IPS-11a (cell line): Measurements from ENCODE around the gene NTN3.
A peak's percentile ranks its signal among the peaks of the same experiment; 100 is the strongest.

Experiments
- H3K4me3 ChIP-seq: one replicate; pipeline ENCODE4 v1.5.1; 2013; ENCODE audit warnings: low read depth, low read length, control low read depth

The NTN3 gene

DNA sequence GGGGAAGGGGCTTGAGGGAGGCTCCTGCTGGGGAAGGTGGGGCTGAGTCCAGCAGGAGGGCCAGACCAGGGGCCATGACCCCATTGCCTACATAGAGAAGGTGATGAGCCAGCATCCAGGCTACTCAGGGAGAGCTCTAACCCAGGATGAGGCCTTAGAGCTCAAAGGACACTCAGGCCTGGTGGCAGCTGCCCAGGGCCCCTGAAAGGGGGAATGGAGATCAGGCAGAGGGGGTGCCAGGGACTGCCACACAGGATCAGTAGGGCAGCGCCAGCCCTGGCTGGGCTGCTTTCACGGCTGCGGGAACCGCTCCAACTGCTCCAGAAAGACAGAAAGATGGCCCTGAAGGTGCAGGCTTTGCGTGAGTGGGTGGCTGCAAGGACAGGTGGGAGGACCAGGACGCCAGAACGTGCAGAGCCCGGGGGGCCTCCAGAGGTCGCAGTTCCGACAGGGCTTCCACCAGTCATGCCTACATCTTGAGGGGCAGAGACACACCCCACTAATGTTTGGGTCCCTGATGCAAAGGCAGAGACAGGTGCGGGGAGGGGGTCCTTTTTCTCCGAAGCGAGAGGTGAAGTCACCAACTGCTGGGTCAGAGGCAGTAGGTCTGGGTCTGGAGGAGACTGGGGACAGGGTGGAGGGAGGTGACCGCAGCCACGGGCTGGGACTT lies 41.8 kb downstream of the NTN3 start:
- H3K4me3 ChIP-seq: peak overlapping the region; percentile 77

DNA sequence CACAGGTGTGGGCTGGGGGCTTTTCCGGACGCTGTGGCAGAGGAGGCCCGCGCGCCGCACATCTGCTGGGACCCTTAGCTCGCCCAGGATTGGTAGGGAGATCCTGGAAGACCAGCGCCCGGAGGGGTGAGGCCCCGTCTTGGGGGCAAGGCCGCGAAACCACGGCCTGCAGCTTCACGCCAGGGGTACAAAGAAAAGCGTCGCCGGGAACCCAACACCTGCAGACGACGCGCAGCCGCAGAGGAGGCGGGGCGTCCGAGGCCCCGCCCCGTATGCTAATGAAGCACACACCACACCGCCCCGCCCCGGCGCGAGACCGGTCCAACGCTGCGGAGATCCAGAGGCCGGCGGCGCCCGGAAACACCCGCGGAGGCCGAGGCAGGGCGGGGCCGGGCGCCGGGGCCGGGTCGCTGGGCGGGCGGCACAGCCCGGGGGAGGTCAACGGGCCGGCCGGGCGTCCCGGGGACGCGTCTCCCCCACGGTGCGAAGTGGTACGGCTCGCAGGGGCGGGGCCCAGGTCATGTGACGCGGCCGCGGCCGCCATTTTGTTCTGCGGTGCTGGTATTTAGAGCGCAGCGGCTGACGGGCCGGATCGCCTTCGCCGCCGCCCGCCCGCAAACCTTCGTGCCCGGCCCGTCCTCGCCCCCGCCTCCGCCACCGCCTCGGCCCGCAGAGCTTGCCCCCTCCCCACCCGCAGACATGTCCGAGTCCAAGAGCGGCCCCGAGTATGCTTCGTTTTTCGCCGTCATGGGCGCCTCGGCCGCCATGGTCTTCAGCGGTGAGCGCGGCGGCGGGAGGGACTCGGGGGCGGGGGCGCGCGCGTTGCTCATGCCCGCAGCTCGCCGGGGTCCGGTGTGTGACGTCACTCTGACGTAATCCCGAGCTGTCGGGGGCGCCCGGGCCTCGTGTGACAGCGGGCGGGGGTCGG lies 42.6 kb downstream of the NTN3 start, which contains the start of gene ATP6V0C:
Gene ATP6V0C, plus strand, starts transcription at position 548 of the 928 bp plus-strand sequence. Its CDS starts 152 bp downstream, at position 700.
- peak within 1 kb of the TSS; percentile 77 for H3K4me3 ChIP-seq

DNA sequence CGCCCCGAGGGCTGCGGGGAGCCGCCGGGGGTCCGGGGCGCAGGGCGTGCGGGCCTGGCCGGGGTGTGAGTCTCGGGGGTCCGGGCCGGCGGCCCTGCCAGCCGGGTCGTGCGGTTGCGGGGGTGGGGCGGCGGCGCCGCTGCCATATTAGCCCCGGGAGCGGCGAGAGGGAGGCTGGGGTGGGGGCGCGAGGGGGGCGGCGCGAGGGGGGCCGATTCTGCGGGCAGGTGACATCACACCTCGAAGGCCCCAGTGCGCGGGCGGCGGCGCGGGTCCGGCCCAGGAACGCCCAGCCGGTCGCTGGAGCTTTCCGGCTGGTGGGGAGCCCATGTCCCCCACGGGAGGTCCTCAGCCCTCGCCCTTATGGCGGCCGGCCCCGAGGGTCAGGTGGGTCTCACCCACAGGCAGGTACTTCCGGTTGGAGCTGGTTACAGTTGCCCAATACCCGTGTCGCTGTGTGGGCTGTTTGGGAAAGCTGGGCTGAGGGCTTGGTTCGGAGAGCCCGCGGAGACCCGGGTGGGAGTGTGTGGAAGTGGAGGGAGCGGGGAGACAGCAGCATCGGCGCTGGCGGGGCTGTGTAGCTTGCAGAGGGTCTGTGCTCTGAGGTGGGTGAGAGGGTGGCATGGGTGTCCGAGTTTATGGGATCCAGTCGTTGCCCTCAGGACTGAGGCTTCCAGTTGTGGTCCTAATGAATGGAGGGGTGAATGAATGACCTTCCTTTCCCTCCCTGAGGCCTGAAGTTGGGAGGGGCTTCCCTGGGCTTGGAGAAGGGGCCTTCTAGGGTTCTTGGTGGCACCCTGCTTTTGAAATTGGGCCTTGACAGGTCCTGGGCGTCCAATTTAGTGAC lies 43.5 kb downstream of the NTN3 start:
- H3K4me3 ChIP-seq: peak overlapping the region; percentile 77

DNA sequence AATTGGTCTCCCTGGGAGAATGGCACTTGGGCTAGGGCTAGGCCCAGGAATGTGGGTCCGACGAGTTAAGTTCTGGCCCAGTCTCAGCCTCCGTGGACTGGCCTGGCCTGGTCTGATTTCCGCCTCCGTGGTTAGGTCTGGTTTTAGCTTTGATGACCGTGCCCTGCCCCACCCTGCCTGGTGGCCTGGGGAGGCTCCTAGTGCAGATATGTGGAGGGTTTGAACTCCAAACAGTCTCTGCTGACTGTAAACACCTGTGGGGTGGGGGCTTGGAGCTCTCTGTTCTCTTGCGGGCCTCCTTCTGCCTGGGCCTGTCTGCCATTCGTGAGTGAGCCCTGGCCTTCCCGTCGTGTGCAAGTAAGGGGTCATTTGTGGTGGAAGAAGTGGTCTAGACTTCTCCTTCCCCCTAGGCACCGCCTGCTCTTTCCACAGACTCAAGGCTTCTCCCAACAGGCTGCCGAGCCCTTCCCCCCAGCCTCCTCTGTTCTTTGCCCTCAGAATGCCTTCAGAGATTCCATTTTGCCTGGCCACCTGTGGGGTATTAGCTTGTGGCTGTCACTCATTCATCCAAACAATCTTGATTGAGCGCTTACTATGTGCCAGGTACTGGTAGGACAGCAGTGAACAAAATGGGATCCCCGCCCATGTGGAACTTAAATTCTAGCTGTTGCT lies 44.2 kb downstream of the NTN3 start:
- peak overlapping the region; percentile 77 for H3K4me3 ChIP-seq

GRCh38 chr16:2516391-2517240 lies 45.5 kb downstream of the NTN3 start:
- H3K4me3 ChIP-seq: no peak overlapping the region

DNA sequence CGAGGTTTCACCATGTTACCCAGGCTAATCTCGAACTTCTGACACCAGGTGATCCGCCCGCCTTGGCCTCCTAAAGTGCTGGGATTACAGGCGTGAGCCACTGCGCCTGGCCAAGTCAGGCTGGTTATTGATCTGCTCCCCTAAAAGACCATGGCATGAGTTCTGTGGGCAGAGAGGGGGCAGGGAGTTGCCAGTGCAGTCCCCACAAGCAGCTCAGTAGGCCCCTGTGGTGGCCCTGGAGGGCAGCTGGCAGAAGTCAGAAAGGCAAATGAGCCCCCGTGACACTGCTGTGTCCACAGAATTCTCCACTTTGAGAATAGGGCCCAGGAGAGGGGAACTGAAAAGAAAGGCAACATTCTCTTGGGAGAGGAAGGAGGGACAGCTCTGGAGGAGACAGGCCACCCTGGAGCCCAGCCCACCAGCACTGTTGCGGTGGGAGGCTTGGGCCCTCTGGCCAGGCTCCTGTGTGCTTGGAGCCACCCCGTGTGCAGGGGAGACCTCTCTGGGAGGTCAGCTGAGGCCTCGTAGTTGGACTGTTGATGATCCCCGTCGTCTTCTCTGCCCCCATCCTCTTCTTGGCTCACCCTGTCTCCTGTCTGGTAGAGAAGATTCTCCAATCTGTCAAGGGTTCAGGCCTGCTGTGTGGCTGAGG lies 47.0 kb downstream of the NTN3 start:
- no peak overlapping the region for H3K4me3 ChIP-seq

DNA sequence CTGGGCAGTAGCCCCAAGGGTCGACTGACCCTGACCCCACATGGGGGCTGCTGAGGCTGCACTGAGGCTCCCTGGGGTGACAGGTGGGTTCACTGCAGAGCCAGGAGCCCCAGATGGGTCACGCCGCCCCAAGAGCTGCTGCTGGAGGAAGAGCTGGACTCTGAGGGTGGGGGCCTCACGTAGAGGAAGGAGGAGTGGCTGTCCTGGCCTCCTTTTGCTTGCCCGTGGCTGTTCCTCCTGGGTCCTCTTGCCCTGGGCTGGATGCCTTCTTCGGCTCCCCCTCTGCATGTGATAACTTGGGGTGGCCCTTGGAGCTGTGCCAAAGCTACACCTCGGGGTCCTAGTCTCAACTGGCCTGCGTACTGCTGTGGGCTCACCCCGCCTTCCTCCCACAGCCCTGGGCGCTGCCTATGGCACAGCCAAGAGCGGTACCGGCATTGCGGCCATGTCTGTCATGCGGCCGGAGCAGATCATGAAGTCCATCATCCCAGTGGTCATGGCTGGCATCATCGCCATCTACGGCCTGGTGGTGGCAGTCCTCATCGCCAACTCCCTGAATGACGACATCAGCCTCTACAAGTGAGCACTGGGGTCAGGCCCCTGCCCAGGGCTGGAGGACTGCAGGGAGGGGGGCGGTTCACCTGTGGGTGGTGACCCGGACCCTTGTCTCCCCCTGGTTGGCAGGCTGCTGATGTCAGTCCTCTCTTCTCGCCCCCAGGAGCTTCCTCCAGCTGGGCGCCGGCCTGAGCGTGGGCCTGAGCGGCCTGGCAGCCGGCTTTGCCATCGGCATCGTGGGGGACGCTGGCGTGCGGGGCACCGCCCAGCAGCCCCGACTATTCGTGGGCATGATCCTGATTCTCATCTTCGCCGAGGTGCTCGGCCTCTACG lies 48.0 kb downstream of the NTN3 start:
- H3K4me3 ChIP-seq: no peak overlapping the region

DNA sequence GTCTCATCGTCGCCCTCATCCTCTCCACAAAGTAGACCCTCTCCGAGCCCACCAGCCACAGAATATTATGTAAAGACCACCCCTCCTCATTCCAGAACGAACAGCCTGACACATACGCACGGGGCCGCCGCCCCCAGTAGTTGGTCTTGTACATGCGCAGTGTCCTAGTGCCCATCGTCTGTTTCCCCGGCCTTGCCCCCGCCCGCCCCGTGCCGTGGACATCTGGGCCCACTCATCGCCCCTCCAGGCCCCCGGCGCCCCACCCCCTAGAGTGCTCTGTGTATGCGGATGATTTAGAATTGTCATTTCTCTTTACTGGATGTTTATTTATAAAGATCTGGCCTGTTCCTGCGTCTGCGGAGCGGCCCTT lies 48.6 kb downstream of the NTN3 start:
- H3K4me3 ChIP-seq: no peak overlapping the region

DNA sequence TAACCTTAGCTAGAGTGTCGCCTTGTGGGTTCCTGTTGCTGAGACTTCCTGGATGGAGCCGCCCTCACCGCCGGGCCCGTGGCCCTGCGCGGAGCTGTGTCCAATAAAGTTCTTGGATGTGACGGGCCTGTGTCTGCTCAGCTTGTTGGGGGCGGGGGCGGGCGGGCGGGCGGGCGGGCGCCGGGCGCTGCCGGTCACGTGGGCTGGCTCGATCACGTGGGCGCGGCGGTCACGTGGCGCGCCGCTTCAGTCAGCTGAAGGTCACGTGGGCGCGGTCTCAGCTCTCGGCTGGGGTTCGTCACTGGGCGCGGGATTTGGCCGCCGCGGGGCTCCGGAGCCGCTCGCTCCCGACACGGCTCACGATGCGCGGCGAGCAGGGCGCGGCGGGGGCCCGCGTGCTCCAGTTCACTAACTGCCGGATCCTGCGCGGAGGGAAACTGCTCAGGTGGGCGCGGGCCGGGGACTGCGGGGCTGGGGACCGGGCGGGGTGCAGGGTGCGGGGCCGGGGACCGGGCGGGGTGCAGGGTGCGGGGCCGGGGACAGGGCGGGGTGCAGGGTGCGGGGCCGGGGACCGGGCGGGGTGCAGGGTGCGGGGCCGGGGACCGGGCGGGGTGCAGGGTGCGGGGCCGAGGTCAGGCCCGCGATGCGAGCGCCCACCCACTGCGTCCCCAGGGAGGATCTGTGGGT lies 49.1 kb downstream of the NTN3 start, which contains the start of gene AMDHD2:
Gene AMDHD2, plus strand, starts transcription at position 275 of the 687 bp plus-strand sequence. Its CDS starts 88 bp downstream, at position 363.
- peak within 1 kb of the TSS; percentile 61 for H3K4me3 ChIP-seq

DNA sequence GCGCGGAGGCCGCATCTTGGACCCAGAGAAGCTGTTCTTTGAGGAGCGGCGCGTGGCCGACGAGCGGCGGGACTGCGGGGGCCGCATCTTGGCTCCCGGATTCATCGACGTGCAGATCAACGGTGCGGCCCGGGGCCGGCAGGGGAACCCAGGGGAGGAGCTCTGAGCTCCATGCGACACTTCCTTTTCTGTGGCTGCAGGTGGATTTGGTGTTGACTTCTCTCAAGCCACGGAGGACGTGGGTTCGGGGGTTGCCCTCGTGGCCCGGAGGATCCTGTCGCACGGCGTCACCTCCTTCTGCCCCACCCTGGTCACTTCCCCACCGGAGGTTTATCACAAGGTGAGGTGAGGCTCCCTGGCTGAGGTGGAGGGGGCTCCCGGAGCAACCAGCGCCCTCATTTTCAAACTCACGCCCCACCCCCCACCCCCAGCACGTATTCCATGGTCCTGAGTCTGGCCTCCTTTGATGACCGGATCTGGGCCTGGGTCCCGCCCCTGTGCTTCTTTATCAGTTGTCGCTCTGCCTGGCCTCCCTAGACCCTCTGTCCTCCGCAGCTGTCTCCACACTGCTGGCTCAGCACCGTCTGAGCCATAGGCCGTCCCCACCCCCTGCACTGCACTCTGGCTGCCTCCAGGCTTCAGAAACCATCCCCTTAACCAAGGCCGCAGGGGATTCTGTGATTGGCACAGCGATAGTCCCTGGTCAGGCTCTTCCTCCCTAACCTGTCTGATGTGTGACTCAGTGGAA lies 49.9 kb downstream of the NTN3 start:
- H3K4me3 ChIP-seq: peak overlapping the region; percentile 61
